Transverse colon (tissue), 4 donors: ENCODE data around the gene KDM3A. TPM values are rescaled to one million over a fixed set of nuclear protein-coding genes. Genes with fewer than 3 reads are reported as not detected.

Experiments
- DNase-seq: peaks from one replicate; pipeline ENCODE4 v3.0.0-alpha.2; 2019
- H3K27ac ChIP-seq, 4 donors: fragments of 200-600 bp; sonication (generic); 2 replicates each; pipeline ENCODE4 v1.5.1; 2016 to 2018; ENCODE audit warnings: inconsistent platforms in 4 of 4
- H3K27me3 ChIP-seq: fragments of 200-600 bp; sonication (generic); 2 replicates; pipeline ENCODE4 v1.5.1; 2017; ENCODE audit warnings: inconsistent platforms
- H3K36me3 ChIP-seq, 4 donors: fragments of 200-600 bp; sonication (generic); 2 replicates each; pipeline ENCODE4 v1.5.1; 2017 to 2019; ENCODE audit warnings: inconsistent platforms in 4 of 4
- H3K4me1 ChIP-seq, 4 donors: fragments of 200-600 bp; sonication (generic); 2 replicates each; pipeline ENCODE4 v1.5.1; 2017 to 2020; ENCODE audit warnings: inconsistent platforms in 4 of 4
- H3K4me3 ChIP-seq, 4 donors: fragments of 200-600 bp; sonication (generic); 1 replicate in 1 of 4; 2 replicates in 3 of 4; pipeline versions ENCODE4 v1.5.1 to v1.6.1; 2017 to 2019; ENCODE audit warnings: inconsistent platforms in 4 of 4
- H3K9me3 ChIP-seq, 2 donors: fragments of 200-600 bp; sonication (generic); 2 replicates each; pipeline ENCODE4 v1.5.1; 2017 to 2019; ENCODE audit warnings: inconsistent platforms in 2 of 2
- EP300 ChIP-seq: sonication (generic); formaldehyde crosslinking; IDR thresholded peaks from one replicate; pipeline ENCODE4 v1.6.1; 2017; ENCODE audit warnings: antibody characterized with exemption, low read depth
- POLR2A ChIP-seq: fragments of 450-650 bp; IDR thresholded peaks from one replicate; pipeline ENCODE4 v1.6.1; 2016; ENCODE audit warnings: antibody characterized with exemption, mild to moderate bottlenecking, moderate library complexity
- POLR2AphosphoS5 ChIP-seq, 3 donors: sonication (generic); formaldehyde crosslinking; IDR thresholded peaks; one replicate each; pipeline ENCODE4 v1.6.1; 2016; ENCODE audit warnings: antibody characterized with exemption in 3 of 3
- WGBS, 2 donors: methylation state at CpG; one replicate each; pipeline ENCODE4 v1.1.5; 2018; ENCODE audit warnings: low coverage in 1 of 2; 5-methylcytosine and 5-hydroxymethylcytosine counted together
- in situ Hi-C, 4 donors: fragments of 200-750 bp; cut with MboI; loops; one replicate each; pipeline versions ENCODE4 v1.15.0 to v1.15.1; 2017; ENCODE audit warnings: low sequenced_read_pairs in 3 of 4, low pct_ligation_motif_present in 1 of 4, low pct_unique_long_range_greater_than_20kb in 1 of 4
- intact Hi-C: fragments of 100-400 bp; cut with DNase I; formaldehyde crosslinking; loops from one replicate; pipeline ENCODE4 v1.15.1; 2023; ENCODE audit warnings: low total_unique reads
- small RNA-seq, 4 donors: library from RNA; depleted of rRNA; stranded (forward); fragments of <200 nt; gene quantifications; one replicate each; pipeline ENCODE3, GENCODE V24; 2016
- total RNA-seq, 4 donors: library from RNA; depleted of rRNA; stranded (reverse); fragments of >200 nt; gene quantifications; one replicate each; pipeline ENCODE4 v1.1.0, GENCODE V29; 2016
- TF ChIP-seq, protein P1 (sequence below), 5 experiments: fragments of 200-600 bp in 3 of 5; fragments of 450-650 bp in 2 of 5; sonication (generic) in 3 of 5; IDR thresholded peaks; 1 replicate in 2 of 5; 2 replicates in 3 of 5; pipeline ENCODE4 v1.5.1; 2016 to 2017; ENCODE audit warnings: antibody characterized with exemption in 5 of 5, inconsistent platforms in 3 of 5, mild to moderate bottlenecking in 2 of 5, moderate library complexity in 1 of 5

Gene KDM3A
- total RNA-seq, 4 donors from 2014 or later: 40.4 to 173 (median 55.0) TPM

DNA sequence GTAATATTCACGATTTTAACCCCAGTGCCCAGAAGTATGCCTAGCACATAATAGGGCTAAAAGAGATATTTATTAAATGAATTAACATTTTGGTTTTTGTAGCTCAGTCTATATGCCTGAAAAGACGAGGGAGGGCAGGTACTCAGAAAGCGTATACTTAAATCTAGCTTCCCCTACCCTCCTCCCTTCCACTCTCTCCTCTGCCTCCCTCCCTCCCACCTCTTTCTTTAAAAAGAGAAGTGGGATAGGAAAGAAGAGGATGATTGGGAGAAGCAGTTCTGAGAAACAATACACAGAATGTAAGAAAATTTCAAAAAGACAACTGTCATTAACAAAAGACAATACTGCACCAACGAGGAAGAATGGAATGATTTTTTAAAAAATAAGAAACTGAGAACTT lies 82.3 kb downstream of the KDM3A start:
- Histone ChIP-seq H3K9me3 (no peaks in the 10 kb centered on the region), H3K27ac (no peak overlapping the region), H3K36me3 (peaks cover 0 to 19% (median 6%) of the 10 kb centered on the region in 4 donors), H3K4me1 (peaks cover 0 to 7% (median 2%) of the 10 kb centered on the region in 4 donors), H3K27me3 (no peaks in the 10 kb centered on the region), H3K4me3 (no peak overlapping the region)
- in situ Hi-C loops (no loop called here), intact Hi-C loops (no loop called here)
- TF ChIP-seq POLR2AphosphoS5 (IDR thresholded peaks at IDR 0.05): no peak
- no peak for TF ChIP-seq EP300
- TF ChIP-seq POLR2A: no peak
- DNase-seq: no peak
- 92 to 98% methylated on average over 4 of the region's 4 CpGs for WGBS, 2 donors

DNA sequence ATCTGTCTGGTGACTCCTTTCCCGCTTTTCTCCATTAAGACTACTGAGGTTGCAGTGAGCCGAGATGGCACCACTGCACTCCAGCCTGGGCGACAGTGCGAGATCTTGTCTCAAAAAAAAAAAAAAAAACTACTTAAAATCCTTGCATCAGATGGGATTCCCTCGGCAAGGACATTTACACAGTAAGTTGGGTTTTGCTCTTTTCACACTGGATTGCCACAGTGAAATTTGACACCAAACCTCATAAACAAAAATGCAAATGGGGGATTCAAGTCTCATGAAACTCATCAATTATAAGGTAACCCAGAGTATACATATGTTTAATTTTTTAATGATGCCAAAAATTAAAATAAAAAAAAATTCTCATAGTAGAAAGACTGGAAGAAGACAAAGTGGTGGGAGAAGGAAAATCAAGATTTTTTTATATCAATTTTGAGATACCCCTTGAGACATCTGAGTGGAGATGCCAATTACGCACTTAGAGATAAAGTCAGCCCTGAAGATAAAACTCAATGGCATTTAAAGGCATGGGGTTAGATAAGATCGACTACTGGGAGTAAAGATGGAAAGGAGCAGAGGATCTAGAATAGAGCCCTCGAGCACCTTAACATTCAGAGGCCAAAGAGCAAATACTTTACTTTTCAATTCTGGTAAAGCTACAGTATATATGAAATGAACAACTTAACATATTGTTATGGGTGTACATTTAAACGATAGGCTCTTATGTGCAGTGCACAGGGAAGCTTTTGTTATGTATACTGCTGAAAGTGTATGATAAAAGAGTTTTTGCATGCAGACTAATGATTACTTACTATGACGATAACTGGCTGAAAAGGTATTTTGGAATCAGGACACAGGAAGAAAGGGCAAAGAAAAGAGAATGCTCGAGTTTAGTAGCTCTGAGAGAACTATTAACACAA lies 84.5 kb downstream of the KDM3A start:
- no peak for TF ChIP-seq EP300
- no peak for TF ChIP-seq POLR2AphosphoS5 (IDR thresholded peaks at IDR 0.05)
- TF ChIP-seq, protein P1, sequence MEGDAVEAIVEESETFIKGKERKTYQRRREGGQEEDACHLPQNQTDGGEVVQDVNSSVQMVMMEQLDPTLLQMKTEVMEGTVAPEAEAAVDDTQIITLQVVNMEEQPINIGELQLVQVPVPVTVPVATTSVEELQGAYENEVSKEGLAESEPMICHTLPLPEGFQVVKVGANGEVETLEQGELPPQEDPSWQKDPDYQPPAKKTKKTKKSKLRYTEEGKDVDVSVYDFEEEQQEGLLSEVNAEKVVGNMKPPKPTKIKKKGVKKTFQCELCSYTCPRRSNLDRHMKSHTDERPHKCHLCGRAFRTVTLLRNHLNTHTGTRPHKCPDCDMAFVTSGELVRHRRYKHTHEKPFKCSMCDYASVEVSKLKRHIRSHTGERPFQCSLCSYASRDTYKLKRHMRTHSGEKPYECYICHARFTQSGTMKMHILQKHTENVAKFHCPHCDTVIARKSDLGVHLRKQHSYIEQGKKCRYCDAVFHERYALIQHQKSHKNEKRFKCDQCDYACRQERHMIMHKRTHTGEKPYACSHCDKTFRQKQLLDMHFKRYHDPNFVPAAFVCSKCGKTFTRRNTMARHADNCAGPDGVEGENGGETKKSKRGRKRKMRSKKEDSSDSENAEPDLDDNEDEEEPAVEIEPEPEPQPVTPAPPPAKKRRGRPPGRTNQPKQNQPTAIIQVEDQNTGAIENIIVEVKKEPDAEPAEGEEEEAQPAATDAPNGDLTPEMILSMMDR (IDR thresholded peaks at IDR 0.05): no peak
- no peak for TF ChIP-seq POLR2A
- in situ Hi-C loops: no loop called here
- intact Hi-C loops: no loop called here

DNA sequence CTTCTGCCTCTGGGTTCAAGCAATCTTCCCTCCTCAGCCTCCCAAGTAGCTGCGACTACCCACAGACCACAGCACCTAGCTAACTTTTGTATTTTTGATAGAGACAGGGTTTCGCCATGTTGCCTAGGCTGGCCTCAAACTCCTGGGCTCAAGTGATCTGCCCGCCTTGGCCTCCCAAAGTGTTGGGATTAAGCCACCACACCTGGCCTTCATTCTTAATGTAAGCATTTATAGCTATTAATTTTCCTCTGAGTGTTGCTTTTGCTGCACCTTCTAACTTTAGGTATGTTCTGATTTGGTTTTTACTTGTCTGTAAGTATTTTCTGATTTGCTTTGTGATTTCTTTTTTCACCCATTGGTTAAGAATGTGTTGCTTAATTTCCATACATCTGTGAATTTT lies 92.4 kb downstream of the KDM3A start:
- peaks cover 0 to 7% (median 3%) of the 10 kb centered on the region in 4 donors for H3K36me3 ChIP-seq
- 94 to 100% methylated on average over 3 of the region's 3 CpGs for WGBS, 2 donors
- no peak overlapping the region for H3K4me3 ChIP-seq
- in situ Hi-C loops (no loop called here), intact Hi-C loops (no loop called here)
- no peaks in the 10 kb centered on the region for H3K27me3 ChIP-seq
- H3K27ac ChIP-seq: no peak overlapping the region
- no peaks in the 10 kb centered on the region for H3K4me1 ChIP-seq
- no peak for DNase-seq
- peaks cover 0 to 3% of the 10 kb centered on the region in 2 donors for H3K9me3 ChIP-seq
- TF ChIP-seq POLR2A (no peak), POLR2AphosphoS5 (IDR thresholded peaks at IDR 0.05) (no peak)
- TF ChIP-seq, protein P1 (IDR thresholded peaks at IDR 0.05): no peak

More for the DNA sequence above, 84.5 kb downstream of the KDM3A start:
- 91 to 94% methylated on average over 10 to 11 of the region's 11 CpGs for WGBS, 2 donors
- no peak overlapping the region for H3K27ac ChIP-seq
- H3K36me3 ChIP-seq: peaks cover 0 to 21% (median 10%) of the 10 kb centered on the region in 4 donors
- no peaks in the 10 kb centered on the region for H3K4me1 ChIP-seq
- DNase-seq: no peak
- H3K27me3 ChIP-seq: no peaks in the 10 kb centered on the region
- no peaks in the 10 kb centered on the region for H3K9me3 ChIP-seq
- H3K4me3 ChIP-seq: no peak overlapping the region

DNA sequence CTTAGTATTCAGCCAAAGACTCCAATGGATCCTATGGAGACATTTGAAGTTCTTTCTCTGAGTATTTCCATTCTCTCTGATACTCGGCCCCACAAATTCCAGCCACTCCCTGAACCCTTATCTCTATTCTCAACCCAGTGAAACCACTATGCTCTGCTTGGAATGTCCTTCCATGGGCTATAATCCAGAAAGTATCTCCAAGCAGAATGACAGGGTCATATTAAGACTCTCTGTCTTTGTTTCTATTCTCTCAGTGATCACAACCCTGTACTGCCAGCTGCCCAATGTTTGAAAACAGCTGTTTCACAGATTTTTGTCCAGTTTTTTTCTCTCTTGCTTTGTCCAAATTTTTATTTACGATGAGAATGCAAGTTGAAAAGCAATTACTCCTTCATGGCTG lies 100.2 kb downstream of the KDM3A start:
- no peak for TF ChIP-seq POLR2AphosphoS5 (IDR thresholded peaks at IDR 0.05)
- TF ChIP-seq, protein P1 (IDR thresholded peaks at IDR 0.05): no peak
- TF ChIP-seq POLR2A: no peak
- TF ChIP-seq EP300: no peak
- Histone ChIP-seq H3K9me3 (peaks cover 0 to 4% of the 10 kb centered on the region in 2 donors), H3K27me3 (no peaks in the 10 kb centered on the region), H3K4me1 (peaks cover 0 to 5% (median 0%) of the 10 kb centered on the region in 4 donors), H3K4me3 (no peak overlapping the region), H3K27ac (no peak overlapping the region), H3K36me3 (peaks cover 0 to 7% (median 2%) of the 10 kb centered on the region in 4 donors)
- no peak for DNase-seq
- in situ Hi-C loops (no loop called here), intact Hi-C loops (loop anchor here (1.0 kb wide), 1 partner anchor 11 kb away; no protein-coding TSS in a partner anchor)
- 63 to 68% methylated on average over 1 to 2 of the region's 2 CpGs for WGBS, 2 donors

Small RNAs within 50 kb of the gene (small RNA-seq; reads per million reads assigned to genes)
- gene RNU6-640P: 0 to 0.24 (median 0) reads per million in 4 donors

Other genes starting within 250 kb of the KDM3A start
- gene IMMT, start 245.9 kb upstream of the KDM3A start, total RNA-seq: 100 to 1,000 TPM in 1 of 4 donors, 10 to 100 TPM in 3; 44.4 to 149 (median 85.8) TPM
- 10 to 100 TPM in 3 of 4 donors, 1 to 10 TPM in 1; 7.2 to 53.2 (median 38.4) TPM for gene MRPL35, start 241.9 kb upstream of the KDM3A start, total RNA-seq
- 100 to 1,000 TPM in 1 of 4 donors, 10 to 100 TPM in 3; 14.1 to 196 (median 32.3) TPM for gene REEP1, start 103.7 kb upstream of the KDM3A start, total RNA-seq
- 100 to 1,000 TPM in 2 of 4 donors, 10 to 100 TPM in 2; 83.8 to 200 (median 101) TPM for gene CHMP3, start 122.1 kb downstream of the KDM3A start, total RNA-seq
- gene RNF103, start 182.5 kb downstream of the KDM3A start, total RNA-seq: 100 to 1,000 TPM in 2 of 4 donors, 10 to 100 TPM in 2; 47.0 to 114 (median 103) TPM